Caki2 (cell line): ENCODE results near the gene FAM53B. TPM values are rescaled to one million over a fixed set of nuclear protein-coding genes. Genes with fewer than 3 reads are reported as not detected.
"Not testable (repeated sequence)": the region's sequence is repeated elsewhere in the genome, so short reads cannot be mapped to it uniquely, and the experiment has no call there.

Experiments
- DNase-seq: peaks from one replicate; pipeline ENCODE4 v3.0.0-alpha.2; 2015; ENCODE audit warnings: low read depth
- in situ Hi-C: cut with HindIII; loops from 2 replicates; pipeline ENCODE4 v1.10.0; 2016; ENCODE audit warnings: low sequenced_read_pairs, low pct_unique_long_range_greater_than_20kb, mixed read lengths
- total RNA-seq: library from RNA; depleted of rRNA; stranded (reverse); fragments of >200 nt; shearing (Covaris generic); gene quantifications from 2 replicates; pipeline ENCODE4 v1.2.3, GENCODE V29; 2014; ENCODE audit warnings: low replicate concordance; rRNA removed

FAM53B gene, protein sequence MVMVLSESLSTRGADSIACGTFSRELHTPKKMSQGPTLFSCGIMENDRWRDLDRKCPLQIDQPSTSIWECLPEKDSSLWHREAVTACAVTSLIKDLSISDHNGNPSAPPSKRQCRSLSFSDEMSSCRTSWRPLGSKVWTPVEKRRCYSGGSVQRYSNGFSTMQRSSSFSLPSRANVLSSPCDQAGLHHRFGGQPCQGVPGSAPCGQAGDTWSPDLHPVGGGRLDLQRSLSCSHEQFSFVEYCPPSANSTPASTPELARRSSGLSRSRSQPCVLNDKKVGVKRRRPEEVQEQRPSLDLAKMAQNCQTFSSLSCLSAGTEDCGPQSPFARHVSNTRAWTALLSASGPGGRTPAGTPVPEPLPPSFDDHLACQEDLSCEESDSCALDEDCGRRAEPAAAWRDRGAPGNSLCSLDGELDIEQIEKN
- total RNA-seq: 6.5 and 10.5 TPM in 2 replicates

DNA sequence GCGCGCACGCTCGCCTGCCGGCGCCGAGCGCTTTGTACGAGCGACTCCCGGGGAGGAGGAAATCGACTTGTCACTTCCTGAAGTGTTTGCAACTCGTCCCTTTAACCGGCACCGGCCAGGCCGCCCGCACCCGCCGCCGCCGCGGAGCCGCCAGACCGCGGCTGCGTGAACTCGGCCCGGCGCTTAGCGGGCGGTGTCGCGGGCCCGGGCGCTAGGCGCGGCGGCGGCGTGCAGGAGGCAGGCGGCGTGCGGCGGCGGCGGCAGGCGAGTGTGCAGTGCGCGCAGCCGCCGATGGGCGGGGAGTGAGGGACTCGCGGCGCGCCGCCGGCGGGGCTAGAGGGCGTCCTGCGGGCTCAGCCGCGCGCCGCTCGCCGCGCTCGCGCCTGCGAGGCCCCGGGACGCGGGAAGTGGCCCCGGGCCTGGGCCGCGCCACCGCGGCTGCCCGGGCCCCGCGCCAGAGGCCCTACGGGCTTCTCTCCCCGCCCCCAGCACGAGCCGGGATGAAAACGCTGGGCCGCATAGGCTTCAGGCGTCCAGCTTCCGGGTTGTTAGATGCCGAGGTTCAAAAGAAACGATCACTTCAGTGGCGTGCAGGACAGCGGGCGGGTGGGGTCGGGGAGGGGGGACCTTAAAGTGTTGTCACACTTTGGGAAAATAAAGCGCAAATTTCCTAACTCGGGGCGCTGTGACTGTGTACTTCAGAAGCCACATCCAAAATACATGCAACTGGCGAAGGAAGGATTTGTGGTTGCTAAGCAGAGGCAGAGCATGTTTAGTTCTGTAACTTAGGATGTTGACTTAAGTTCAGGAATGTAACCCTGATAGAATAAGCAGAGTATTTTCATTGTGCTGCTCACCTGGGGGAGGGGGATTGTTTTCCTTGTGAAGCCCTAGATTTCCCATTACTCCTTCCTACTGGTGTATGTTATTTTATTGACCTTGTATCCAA is at the start of gene FAM53B:
Gene FAM53B (minus strand): TSS at position 277 of the 949 bp plus-strand sequence. CDS start 37,665 bp downstream, outside the sequence.
- in situ Hi-C loops: no loop called here
- peak; percentile 62 for DNase-seq

DNA sequence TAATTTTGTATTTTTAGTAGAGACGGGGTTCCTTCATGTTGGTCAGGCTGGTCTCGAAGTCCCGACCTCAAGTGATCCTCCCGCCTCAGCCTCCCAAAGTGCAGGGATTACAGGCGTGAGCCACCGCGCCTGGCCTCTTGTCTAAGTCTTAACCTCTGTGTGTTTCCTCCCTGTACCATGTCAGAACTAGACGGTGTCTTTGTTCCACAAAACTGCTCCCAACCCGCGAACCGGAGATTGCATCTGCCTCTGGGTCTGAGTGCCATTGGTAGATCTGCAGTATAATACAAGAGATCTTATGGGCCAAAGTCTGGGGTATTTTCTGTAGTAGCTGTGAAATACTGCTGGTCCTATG is 48.8 kb upstream of the FAM53B start:
- no peak for DNase-seq
- in situ Hi-C loops: no loop called here

- in situ Hi-C loops: no loop called here
- peak; percentile 80 for DNase-seq
These were observed 47.6 kb upstream of the FAM53B start, which contains the start of gene EEF1AKMT2 for GRCh38 chr10:124791547-124792348. Gene EEF1AKMT2, minus strand, starts transcription at chr10:124791887. Its CDS starts 54 bp downstream, at chr10:124791833.

- in situ Hi-C loops, DNase-seq: not testable (repeated sequence)
These were observed 38.7 kb upstream of the FAM53B start for GRCh38 chr10:124782900-124783299.

DNA sequence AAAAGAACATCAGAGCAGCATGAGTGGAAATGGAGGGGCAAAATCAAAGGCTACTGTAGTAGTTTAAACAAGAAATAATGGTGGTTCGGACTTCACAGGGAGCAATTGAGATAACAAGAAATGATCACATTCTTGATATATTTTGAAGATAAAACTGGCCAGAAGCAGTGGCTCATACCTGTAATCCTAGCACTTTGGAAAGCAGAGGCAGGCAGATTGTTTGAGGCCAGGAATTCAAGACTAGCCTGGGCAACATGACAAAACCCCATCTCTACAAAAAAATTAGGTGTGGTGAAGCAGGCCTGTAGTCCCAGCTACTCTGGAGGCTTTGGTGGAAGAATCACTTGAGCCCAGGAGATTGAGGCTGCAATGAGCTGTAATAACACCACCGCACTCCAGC is 24.6 kb upstream of the FAM53B start:
- in situ Hi-C loops: no loop called here
- DNase-seq: no peak

GRCh38 chr10:124765256-124765655 is 21.1 kb upstream of the FAM53B start:
- DNase-seq: no peak
- in situ Hi-C loops: no loop called here

GRCh38 chr10:124763267-124763666 is 19.1 kb upstream of the FAM53B start:
- in situ Hi-C loops: no loop called here
- DNase-seq: no peak

- in situ Hi-C loops: no loop called here
- no peak for DNase-seq
These were observed 18.1 kb upstream of the FAM53B start for GRCh38 chr10:124762281-124762680.

- DNase-seq: no peak
- in situ Hi-C loops: no loop called here
These were observed 12.2 kb upstream of the FAM53B start for GRCh38 chr10:124756156-124756903.

DNA sequence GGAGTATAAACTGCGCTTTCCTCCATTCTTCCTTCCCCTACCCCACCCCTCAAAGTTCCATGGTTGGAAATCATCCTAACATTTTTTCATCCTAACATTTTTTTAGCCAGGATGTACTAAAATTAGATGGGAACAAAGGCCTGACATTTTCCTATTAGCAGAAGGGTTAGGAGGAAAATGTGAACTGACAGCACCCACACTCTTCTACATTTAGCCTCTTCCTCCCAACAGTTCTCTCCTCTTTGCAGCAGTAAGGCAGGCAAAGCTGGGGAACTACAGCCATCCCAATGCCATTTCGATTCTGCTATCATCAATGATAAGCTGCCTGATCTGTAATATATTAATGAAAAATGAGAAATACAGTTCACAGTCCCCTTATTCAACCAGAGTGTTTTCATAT is 11.4 kb upstream of the FAM53B start:
- in situ Hi-C loops: no loop called here
- no peak for DNase-seq

DNA sequence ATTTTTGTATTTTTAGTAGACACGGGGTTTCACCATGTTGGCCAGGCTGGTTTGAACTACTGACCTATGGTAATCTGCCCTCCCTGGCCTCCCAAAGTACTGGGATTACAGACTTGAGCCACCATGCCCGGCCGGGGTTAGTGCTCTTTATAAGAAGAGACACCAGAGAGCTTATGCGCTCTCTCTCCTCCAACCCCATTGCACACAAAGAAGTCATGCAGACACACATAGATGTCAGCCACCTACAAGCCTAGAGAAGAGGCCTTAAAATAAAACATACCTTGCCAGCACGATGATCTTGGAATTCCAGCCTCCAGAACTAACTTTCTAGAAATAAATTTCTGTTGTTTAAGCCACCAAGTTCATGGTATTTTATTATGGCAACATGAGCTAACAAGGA is 10.0 kb upstream of the FAM53B start:
- no peak for DNase-seq
- in situ Hi-C loops: no loop called here

GRCh38 chr10:124748953-124749645 is 4.9 kb upstream of the FAM53B start:
- DNase-seq: no peak
- in situ Hi-C loops: no loop called here

DNA sequence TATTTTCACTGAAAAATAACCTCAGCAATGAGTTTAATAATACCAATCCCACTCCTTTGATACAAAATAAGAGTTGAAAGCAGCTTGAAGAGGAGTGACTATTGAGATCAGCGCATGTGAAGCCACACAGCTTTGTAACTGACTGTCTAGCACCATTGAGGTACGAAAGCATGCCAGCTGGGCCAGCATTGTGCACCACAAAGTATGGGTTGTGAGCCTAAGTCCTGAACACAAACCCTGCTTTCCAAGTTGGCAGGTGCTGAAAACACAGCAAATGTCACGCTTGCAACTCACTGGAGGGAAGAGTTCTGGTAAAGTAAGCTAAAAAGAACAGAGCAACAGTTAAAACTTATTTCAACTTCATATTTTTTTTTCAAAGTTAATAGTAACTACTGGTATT is 4.0 kb upstream of the FAM53B start:
- in situ Hi-C loops: no loop called here
- no peak for DNase-seq

DNA sequence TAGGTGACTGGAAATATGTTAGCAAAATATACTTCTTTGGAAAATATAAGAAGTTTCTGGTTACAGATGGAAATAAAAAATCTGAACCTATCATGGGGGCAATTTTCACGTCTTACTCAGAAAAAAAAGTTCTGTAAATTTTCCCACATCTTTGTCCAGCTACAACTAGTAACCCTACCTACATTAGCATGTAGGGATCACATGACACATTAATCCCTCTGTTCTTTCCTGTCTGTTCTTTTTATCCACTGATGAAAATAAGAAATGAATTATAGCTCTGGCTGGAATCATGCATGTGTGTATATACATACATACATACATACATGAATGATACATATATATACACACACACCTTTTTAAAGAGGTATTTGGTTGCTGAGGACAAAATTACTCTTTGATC is 3.6 kb upstream of the FAM53B start:
- in situ Hi-C loops: no loop called here
- no peak for DNase-seq

DNA sequence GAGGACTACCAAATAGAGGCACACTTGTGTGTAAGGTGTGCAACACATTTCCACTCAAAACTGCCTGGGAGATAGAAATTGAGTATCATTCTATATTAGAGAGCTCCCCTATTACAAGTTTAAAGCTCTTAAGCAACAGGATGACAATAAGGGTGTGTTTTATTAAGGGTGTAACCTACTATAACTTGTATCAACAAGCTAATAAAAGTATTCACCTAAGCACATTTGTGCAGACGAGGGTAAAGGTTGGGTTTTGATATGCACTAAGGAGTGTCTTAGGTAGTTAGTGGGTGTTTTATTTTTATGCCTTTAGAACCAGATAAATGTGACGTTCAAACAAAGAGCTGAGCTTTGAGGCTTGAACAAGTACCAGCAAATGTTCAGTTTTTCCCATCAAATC is 2.8 kb upstream of the FAM53B start:
- DNase-seq: no peak
- in situ Hi-C loops: no loop called here

DNA sequence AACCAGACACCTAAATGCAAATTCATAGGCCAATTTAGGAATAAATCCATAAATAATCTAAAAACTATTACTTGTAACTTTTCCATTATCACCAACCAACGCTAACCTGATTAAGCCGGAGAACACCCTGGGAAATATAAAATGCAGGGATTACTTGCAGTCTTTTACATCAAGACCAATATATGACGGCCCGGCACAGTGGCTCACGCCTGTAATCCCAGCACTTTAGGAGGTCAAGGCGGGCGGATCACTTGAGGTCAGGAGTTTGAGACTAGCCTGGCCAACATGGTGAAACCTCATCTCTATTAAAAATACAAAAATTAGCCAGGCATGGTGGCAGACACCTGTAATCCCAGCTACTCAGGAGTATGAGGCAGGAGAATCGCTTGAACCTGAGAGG is 2.3 kb upstream of the FAM53B start:
- in situ Hi-C loops, DNase-seq: not testable (repeated sequence)

GRCh38 chr10:124745673-124746072 is 1.5 kb upstream of the FAM53B start:
- peak; percentile 36 for DNase-seq
- in situ Hi-C loops: no loop called here
